Activated CD8-positive, alpha-beta T cell treated with anti-CD3 and anti-CD28 coated beads for 36 hours (primary cell): Measurements from ENCODE around the gene SRSF4. TPM values are rescaled to one million over a fixed set of nuclear protein-coding genes. Genes with fewer than 3 reads are reported as not detected.

Experiments
- ATAC-seq: fragments of 200-7000 bp; cut with Tn5 transposase; one replicate; pipeline ENCODE4 v1.10.0; 2021; ENCODE audit warnings: mild to moderate bottlenecking, moderate library complexity
- CTCF ChIA-PET: fragments of 350-600 bp; sonication (Branson Sonifier 250); formaldehyde crosslinking; loops from one replicate; lab custom pipeline; 2021; ENCODE audit warnings: antibody characterized with exemption; lab: Charles Lee
- POLR2A ChIA-PET: fragments of 350-600 bp; sonication (Branson Sonifier 250); formaldehyde crosslinking; loops from one replicate; lab custom pipeline; 2021; ENCODE audit warnings: antibody characterized with exemption; lab: Charles Lee
- DNase-seq: peaks from one replicate; pipeline ENCODE4 v3.0.0-alpha.2; 2020
- H3K27ac Mint-ChIP-seq: one replicate; pipeline ENCODE4 v1.8.0; 2021; ENCODE audit warnings: mild to moderate bottlenecking, mixed read lengths
- H3K27me3 Mint-ChIP-seq: one replicate; pipeline ENCODE4 v1.8.0; 2021; ENCODE audit warnings: mixed read lengths
- H3K36me3 Mint-ChIP-seq: one replicate; pipeline ENCODE4 v1.8.0; 2021; ENCODE audit warnings: low read depth, mixed read lengths
- H3K4me1 Mint-ChIP-seq: one replicate; pipeline ENCODE4 v1.8.0; 2021; ENCODE audit warnings: low read depth, mixed read lengths
- H3K4me3 Mint-ChIP-seq: one replicate; pipeline ENCODE4 v1.8.0; 2021; ENCODE audit warnings: mild to moderate bottlenecking, moderate library complexity, mixed read lengths
- H3K9me3 Mint-ChIP-seq: one replicate; pipeline ENCODE4 v1.8.0; 2021; ENCODE audit warnings: mixed read lengths
- intact Hi-C: fragments of 100-400 bp; cut with micrococcal nuclease; formaldehyde crosslinking; loops from one replicate; pipeline ENCODE4 v1.10.0; 2022
- total RNA-seq, 2 experiments: library from RNA; stranded (reverse); gene quantifications; one replicate each; pipeline ENCODE4 v1.2.3, GENCODE V29; 2021
- TF ChIP-seq, protein P1 (sequence below): fragments of 200-600 bp; IDR thresholded peaks from one replicate; pipeline ENCODE4 v1.8.0; 2022; ENCODE audit warnings: antibody characterized with exemption, mild to moderate bottlenecking

The SRSF4 gene
- total RNA-seq, 2 experiments from 2014 or later: 121 to 123 TPM

DNA sequence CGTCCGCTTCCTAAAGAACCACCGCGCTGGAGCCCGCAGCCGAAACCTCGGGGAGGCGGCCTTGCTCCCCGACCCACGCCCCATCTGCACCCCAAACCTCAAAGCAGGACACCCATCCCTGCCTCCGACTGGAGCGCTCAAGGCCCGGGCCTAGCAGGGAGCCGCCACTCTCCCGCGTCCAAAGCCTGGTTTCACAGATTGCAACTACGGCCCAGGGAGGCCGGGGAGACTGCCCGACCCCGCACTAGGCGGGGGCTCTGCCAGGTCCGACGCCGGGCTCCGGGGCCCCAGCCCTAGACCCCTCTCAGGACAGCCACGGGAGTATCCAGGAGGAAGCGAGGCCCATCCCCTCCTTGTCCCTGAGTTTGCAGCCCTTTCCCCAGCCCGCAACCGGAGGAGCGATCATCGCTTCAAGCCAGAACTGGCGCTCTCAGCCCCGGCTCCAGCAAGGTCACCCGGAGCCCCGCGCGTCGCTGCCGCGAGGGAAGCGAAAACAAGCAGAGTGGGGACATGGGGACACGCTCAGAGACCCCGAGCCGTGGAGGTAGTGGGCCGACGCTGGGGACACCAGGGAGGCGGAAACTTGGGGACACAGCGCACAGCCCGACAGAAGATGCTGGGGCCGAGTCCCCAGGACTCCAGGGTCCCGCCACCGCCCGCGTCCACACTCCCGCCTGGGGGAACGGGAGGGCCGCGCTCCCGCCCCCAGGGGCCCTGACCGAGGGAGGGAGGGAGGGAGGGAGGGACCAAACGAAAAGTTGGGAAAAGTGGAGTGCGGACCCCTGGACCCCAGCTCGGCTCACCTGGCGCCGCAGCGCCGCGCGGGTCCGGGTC lies 58.4 kb downstream of the SRSF4 start:
- POLR2A ChIA-PET: interaction anchor here (1.1 to 1.7 kb wide), 2 partner anchors 57 to 60 kb away, joined by 3 to 10 read pairs; partner anchors contain the start of gene SRSF4

DNA sequence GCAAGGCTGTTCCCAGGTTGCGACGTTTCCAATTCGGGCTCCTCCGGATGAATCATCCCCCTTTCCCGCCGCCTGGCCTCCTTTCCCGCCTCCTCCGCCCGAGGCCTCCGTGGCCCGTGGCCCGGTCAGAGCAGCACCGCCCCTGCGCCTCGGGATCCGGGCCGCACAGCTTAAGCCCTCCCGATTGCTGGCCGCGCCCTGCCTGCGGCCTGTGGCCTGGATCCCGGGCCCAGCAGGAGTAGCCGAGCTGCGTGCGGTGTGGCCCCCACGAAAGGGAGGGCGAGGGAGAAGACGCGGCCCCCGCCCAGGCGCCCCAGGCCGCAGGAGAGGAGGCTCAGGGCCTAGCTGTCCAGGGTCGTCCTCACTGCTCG lies 59.0 kb downstream of the SRSF4 start:
- H3K9me3 Mint-ChIP-seq: no peaks in the 10 kb centered on the region
- DNase-seq (no peak), ATAC-seq (no peak)
- H3K36me3 Mint-ChIP-seq: peaks cover 6% of the 10 kb centered on the region
- H3K4me1 Mint-ChIP-seq: no peaks in the 10 kb centered on the region
- TF ChIP-seq, protein P1, sequence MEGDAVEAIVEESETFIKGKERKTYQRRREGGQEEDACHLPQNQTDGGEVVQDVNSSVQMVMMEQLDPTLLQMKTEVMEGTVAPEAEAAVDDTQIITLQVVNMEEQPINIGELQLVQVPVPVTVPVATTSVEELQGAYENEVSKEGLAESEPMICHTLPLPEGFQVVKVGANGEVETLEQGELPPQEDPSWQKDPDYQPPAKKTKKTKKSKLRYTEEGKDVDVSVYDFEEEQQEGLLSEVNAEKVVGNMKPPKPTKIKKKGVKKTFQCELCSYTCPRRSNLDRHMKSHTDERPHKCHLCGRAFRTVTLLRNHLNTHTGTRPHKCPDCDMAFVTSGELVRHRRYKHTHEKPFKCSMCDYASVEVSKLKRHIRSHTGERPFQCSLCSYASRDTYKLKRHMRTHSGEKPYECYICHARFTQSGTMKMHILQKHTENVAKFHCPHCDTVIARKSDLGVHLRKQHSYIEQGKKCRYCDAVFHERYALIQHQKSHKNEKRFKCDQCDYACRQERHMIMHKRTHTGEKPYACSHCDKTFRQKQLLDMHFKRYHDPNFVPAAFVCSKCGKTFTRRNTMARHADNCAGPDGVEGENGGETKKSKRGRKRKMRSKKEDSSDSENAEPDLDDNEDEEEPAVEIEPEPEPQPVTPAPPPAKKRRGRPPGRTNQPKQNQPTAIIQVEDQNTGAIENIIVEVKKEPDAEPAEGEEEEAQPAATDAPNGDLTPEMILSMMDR: no peak
- no peak overlapping the region for H3K27ac Mint-ChIP-seq
- peaks cover 21% of the 10 kb centered on the region for H3K27me3 Mint-ChIP-seq
- CTCF ChIA-PET: interaction anchor here (0.8 to 2.1 kb wide), 7 partner anchors 9 to 241 kb away, joined by 4 to 10 read pairs (median 4); no protein-coding TSS in a partner anchor
- POLR2A ChIA-PET: no interaction called here
- intact Hi-C loops: loop anchor here (5.0 kb wide), 1 partner anchor 240 kb away; no protein-coding TSS in a partner anchor
- H3K4me3 Mint-ChIP-seq: peak overlapping the region; percentile 68

More for the DNA sequence above, 58.4 kb downstream of the SRSF4 start:
- no peaks in the 10 kb centered on the region for H3K4me1 Mint-ChIP-seq
- CTCF ChIA-PET: interaction anchor here (0.8 to 2.1 kb wide), 7 partner anchors 10 to 246 kb away, joined by 3 to 11 read pairs (median 5); no protein-coding TSS in a partner anchor
- peaks cover 21% of the 10 kb centered on the region for H3K27me3 Mint-ChIP-seq
- TF ChIP-seq, protein P1: no peak
- intact Hi-C loops: loop anchor here (5.0 kb wide), 1 partner anchor 241 kb away; no protein-coding TSS in a partner anchor
- no peaks in the 10 kb centered on the region for H3K9me3 Mint-ChIP-seq
- no peak overlapping the region for H3K27ac Mint-ChIP-seq
- no peak for ATAC-seq
- peaks cover 5% of the 10 kb centered on the region for H3K36me3 Mint-ChIP-seq
- DNase-seq: peak; percentile 37
- peak overlapping the region; percentile 68 for H3K4me3 Mint-ChIP-seq

DNA sequence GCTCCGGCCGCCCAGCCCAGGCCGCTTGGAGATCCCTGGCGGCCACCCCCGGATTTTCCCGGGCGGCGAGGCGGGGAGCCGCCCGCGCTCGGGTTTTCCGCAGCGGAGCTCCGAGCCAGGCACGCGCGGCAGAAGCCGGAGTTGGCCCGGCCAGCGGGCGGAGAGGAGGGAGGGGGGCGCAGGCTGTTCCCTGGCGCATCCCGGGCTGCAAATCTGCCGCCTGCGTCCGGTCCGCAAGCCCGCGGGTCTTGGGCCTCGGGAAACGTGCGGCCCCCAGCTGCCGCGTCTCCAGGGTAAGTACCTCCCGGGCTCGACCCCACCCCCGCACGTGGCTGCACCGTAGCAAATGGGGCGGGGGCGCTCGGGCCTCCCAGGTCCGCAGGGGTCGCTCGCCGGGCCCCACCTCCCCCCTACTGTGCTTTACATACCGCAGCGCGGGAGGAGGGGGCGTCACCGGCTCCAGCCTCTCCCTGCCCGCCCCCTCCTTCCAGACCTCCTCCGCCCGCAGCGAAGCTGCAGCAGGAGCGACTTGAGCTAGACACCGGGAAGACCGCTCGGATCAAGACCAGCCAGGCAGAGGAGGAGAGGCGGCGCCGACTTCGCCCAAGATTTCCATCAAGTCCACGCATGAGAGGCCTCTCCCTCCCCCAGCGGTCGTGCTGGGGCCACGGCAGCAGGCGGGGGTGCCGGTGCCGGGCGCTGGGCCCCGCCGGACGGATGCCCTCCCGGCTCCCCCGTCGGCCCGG lies 59.6 kb downstream of the SRSF4 start:
- intact Hi-C loops: loop anchor here (5.0 kb wide), 1 partner anchor 240 kb away; no protein-coding TSS in a partner anchor
- ChIA-PET CTCF (interaction anchor here (0.6 to 2.6 kb wide), 16 partner anchors 9 to 241 kb away, joined by 3 to 14 read pairs (median 4); no protein-coding TSS in a partner anchor), POLR2A (interaction anchor here (0.8 kb wide), 1 partner anchor 10 kb away, joined by 4 read pairs; no protein-coding TSS in a partner anchor)
- DNase-seq (no peak), ATAC-seq (no peak)
- H3K9me3 Mint-ChIP-seq: no peaks in the 10 kb centered on the region
- peaks cover 2% of the 10 kb centered on the region for H3K4me1 Mint-ChIP-seq
- TF ChIP-seq, protein P1: no peak
- H3K36me3 Mint-ChIP-seq: peaks cover 12% of the 10 kb centered on the region
- peaks cover 21% of the 10 kb centered on the region for H3K27me3 Mint-ChIP-seq
- peak overlapping the region; percentile 68 for H3K4me3 Mint-ChIP-seq
- no peak overlapping the region for H3K27ac Mint-ChIP-seq

DNA sequence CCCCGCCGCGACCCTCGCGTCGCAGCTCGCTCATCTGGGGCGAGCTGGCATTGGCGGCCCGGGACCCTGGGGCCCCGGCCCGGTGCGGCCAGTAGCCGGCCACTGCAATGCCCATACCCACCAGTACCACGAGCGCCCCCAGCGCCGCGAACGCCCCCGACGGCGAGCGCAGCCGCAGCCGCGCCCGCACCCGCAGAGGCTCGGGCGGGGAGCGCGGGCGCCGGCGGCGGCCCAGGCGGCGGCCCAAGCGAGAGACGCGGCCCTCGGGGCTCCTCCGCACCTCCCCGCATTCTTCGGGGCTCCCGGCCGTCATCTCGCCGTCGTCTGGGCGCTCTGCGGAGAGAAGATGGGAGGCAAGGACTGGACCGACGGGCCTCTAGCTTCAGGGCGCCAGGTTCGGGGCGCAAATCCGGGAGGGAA lies 60.2 kb downstream of the SRSF4 start:
- Mint-ChIP-seq H3K27me3 (peaks cover 21% of the 10 kb centered on the region), H3K9me3 (no peaks in the 10 kb centered on the region), H3K4me1 (peaks cover 2% of the 10 kb centered on the region), H3K27ac (no peak overlapping the region), H3K4me3 (peak overlapping the region; percentile 35), H3K36me3 (peaks cover 14% of the 10 kb centered on the region)
- CTCF ChIA-PET: interaction anchor here (0.6 to 2.6 kb wide), 16 partner anchors 8 to 244 kb away, joined by 3 to 14 read pairs (median 4); no protein-coding TSS in a partner anchor
- POLR2A ChIA-PET: interaction anchor here (0.8 kb wide), 1 partner anchor 9 kb away, joined by 4 read pairs; no protein-coding TSS in a partner anchor
- TF ChIP-seq, protein P1: peak; percentile 34
- ATAC-seq (peak; percentile 2), DNase-seq (no peak)
- intact Hi-C loops: loop anchor here (5.0 kb wide), 1 partner anchor 239 kb away; no protein-coding TSS in a partner anchor
